Liver (tissue), 3 donors: ENCODE data around the gene TTC39A.

ENCODE experiments used
- CTCF ChIP-seq: fragments of 150-350 bp; IDR thresholded peaks from 2 replicates; pipeline ENCODE4 v1.5.1; 2017; ENCODE audit warnings: improper control_type of control experiment, low read depth, low read length; ENCODE audit not compliant: missing input control
- MAX ChIP-seq: IDR thresholded peaks from 2 replicates; pipeline ENCODE4 v1.6.1; 2016; ENCODE audit warnings: antibody characterized with exemption
- TAF1 ChIP-seq: conservative IDR thresholded peaks from 2 replicates; pipeline ENCODE4 v1.6.1; 2016; ENCODE audit warnings: antibody characterized with exemption, mild to moderate bottlenecking
- YY1 ChIP-seq: IDR thresholded peaks from 2 replicates; pipeline ENCODE4 v1.6.1; 2016; ENCODE audit warnings: antibody characterized with exemption, mild to moderate bottlenecking
- TF ChIP-seq, protein P1 (sequence below): IDR thresholded peaks from 2 replicates; pipeline ENCODE4 v1.6.1; 2016; ENCODE audit warnings: antibody characterized with exemption
- donor health status: healthy.
- donor health status: healthy.

- TF ChIP-seq CTCF (no peak), MAX (no peak), TAF1 (no peak), YY1 (no peak)
- TF ChIP-seq, protein P1, sequence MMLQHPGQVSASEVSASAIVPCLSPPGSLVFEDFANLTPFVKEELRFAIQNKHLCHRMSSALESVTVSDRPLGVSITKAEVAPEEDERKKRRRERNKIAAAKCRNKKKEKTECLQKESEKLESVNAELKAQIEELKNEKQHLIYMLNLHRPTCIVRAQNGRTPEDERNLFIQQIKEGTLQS = no peak
Measured at GRCh38 chr1:51266181-51266580, 64.2 kb downstream of the TTC39A start.
